GM21381 (cell line): ENCODE measurements around the gene MORF4L2.

Experiments used
- ATAC-seq: cut with Tn5 transposase; IDR thresholded peaks from one replicate; pipeline ENCODE4 v1.9.1; 2021; ENCODE audit warnings: mild to moderate bottlenecking, moderate library complexity; ENCODE audit not compliant: unreplicated experiment

MORF4L2 gene

GRCh38 chrX:103686199-103687072, at the start of gene MORF4L2:
MORF4L2 (minus strand) TSS chrX:103686699; CDS start chrX:103677027, 9,672 bp downstream.
- peak; percentile 89 for ATAC-seq

GRCh38 chrX:103734125-103734760, 47.7 kb upstream of the MORF4L2 start:
- no peak for ATAC-seq

GRCh38 chrX:103733017-103733416, 46.5 kb upstream of the MORF4L2 start:
- no peak for ATAC-seq

- no peak for ATAC-seq
Observed at GRCh38 chrX:103730796-103731493, 44.4 kb upstream of the MORF4L2 start.

- no peak for ATAC-seq
Observed at GRCh38 chrX:103730147-103730795, 43.8 kb upstream of the MORF4L2 start.

- no peak for ATAC-seq
Observed at GRCh38 chrX:103729015-103729414, 42.5 kb upstream of the MORF4L2 start.

GRCh38 chrX:103727115-103727514, 40.6 kb upstream of the MORF4L2 start:
- no peak for ATAC-seq

- no peak for ATAC-seq
Observed at GRCh38 chrX:103726477-103726876, 40.0 kb upstream of the MORF4L2 start.

GRCh38 chrX:103722505-103722904, 36.0 kb upstream of the MORF4L2 start:
- no peak for ATAC-seq

- ATAC-seq = no peak
Observed at GRCh38 chrX:103718120-103718519, 31.6 kb upstream of the MORF4L2 start.

- no peak for ATAC-seq
Observed at GRCh38 chrX:103716962-103717361, 30.5 kb upstream of the MORF4L2 start.

- no peak for ATAC-seq
Observed at GRCh38 chrX:103710609-103711008, 24.1 kb upstream of the MORF4L2 start, which contains the start of gene TMEM31. TMEM31 (plus strand) TSS chrX:103710909; CDS start chrX:103712259, 1,350 bp downstream.

- ATAC-seq = no peak
Observed at GRCh38 chrX:103704863-103705262, 18.4 kb upstream of the MORF4L2 start.

- no peak for ATAC-seq
Observed at GRCh38 chrX:103699243-103699642, 12.7 kb upstream of the MORF4L2 start.

GRCh38 chrX:103697687-103698086, 11.2 kb upstream of the MORF4L2 start:
- no peak for ATAC-seq

GRCh38 chrX:103691059-103691458, 4.6 kb upstream of the MORF4L2 start:
- ATAC-seq = no peak

GRCh38 chrX:103688946-103689345, 2.4 kb upstream of the MORF4L2 start:
- ATAC-seq = no peak

GRCh38 chrX:103687696-103688201, 1.2 kb upstream of the MORF4L2 start:
- no peak for ATAC-seq

GRCh38 chrX:103687073-103687695, 685 bp upstream of the MORF4L2 start:
- peak; percentile 50 for ATAC-seq

GRCh38 chrX:103685396-103685795, 1.1 kb downstream of the MORF4L2 start:
- no peak for ATAC-seq
